ENCODE results near the gene PRELP.

Gene PRELP

GRCh38 chr1:203528063-203528462 lies 52.5 kb downstream of the PRELP start:
- CTCF ChIA-PET: interaction anchor here (0.6 to 0.7 kb wide), 4 partner anchors 20 to 204 kb away, joined by 3 to 4 read pairs (median 3); no protein-coding TSS in a partner anchor

DNA sequence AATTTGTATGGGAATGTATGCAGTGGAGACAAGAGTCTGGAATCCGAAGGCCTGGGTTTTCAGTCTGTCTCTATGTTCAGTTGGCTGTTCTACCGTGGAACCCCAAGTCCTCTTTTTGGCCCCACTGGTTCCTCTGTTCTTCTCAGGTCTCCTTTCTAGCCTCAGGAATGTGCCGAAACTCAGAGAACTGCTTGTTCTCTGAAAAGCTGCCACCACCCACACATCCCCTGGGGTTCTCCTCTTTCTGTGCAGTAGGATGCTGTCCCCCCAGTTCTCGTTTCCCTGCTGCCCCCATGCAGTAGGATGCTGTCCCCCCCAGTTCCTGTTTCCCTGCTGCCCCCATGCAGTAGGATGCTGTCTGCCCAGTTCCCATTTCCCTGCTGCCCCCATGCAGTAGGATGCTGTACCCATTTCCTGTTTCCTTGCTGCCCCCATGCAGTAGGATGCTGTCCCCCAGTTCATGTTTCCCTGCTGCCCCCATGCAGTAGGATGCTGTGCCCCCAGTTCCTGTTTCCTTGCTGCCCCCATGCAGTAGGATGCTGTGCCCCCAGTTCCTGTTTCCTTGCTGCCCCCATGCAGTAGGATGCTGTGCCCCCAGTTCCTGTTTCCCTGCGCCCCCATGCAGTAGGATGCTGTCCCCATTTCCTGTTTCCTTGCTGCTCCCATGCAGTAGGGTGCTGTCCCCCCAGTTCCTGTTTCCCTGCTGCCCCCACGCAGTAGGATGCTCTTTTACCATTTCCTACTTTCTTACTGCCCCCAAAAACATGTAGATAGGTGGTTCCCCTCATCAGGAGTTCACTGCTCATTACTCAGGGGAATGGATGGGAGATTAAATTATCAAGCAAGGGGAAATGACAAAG lies 53.6 kb downstream of the PRELP start:
- H3K4me3 ChIP-seq (ENCODE audit: low read depth, low read length): no peak overlapping the region
- CTCF ChIA-PET: no interaction called here
- H3K36me3 ChIP-seq (ENCODE audit: control insufficient read depth in 2 of 2, insufficient read depth in 1 of 2, low read length in 2 of 2): no peaks in the 10 kb centered on the region
- H3K9me3 ChIP-seq (ENCODE audit: control insufficient read depth, insufficient read depth, low read depth, low read length): no peaks in the 10 kb centered on the region
- TF ChIP-seq ZNF692 (tag by site-specific recombination; IDR thresholded peaks at IDR 0.05) (no peak), ZNF76 (tag by site-specific recombination; IDR thresholded peaks at IDR 0.05; ENCODE audit: borderline replicate concordance, low read depth) (no peak)
- TF ChIP-seq, protein P1, sequence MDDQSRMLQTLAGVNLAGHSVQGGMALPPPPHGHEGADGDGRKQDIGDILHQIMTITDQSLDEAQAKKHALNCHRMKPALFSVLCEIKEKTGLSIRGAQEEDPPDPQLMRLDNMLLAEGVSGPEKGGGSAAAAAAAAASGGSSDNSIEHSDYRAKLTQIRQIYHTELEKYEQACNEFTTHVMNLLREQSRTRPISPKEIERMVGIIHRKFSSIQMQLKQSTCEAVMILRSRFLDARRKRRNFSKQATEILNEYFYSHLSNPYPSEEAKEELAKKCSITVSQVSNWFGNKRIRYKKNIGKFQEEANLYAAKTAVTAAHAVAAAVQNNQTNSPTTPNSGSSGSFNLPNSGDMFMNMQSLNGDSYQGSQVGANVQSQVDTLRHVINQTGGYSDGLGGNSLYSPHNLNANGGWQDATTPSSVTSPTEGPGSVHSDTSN (CRISPR knock-in tag; IDR thresholded peaks at IDR 0.05): no peak
- TF ChIP-seq, protein P2, sequence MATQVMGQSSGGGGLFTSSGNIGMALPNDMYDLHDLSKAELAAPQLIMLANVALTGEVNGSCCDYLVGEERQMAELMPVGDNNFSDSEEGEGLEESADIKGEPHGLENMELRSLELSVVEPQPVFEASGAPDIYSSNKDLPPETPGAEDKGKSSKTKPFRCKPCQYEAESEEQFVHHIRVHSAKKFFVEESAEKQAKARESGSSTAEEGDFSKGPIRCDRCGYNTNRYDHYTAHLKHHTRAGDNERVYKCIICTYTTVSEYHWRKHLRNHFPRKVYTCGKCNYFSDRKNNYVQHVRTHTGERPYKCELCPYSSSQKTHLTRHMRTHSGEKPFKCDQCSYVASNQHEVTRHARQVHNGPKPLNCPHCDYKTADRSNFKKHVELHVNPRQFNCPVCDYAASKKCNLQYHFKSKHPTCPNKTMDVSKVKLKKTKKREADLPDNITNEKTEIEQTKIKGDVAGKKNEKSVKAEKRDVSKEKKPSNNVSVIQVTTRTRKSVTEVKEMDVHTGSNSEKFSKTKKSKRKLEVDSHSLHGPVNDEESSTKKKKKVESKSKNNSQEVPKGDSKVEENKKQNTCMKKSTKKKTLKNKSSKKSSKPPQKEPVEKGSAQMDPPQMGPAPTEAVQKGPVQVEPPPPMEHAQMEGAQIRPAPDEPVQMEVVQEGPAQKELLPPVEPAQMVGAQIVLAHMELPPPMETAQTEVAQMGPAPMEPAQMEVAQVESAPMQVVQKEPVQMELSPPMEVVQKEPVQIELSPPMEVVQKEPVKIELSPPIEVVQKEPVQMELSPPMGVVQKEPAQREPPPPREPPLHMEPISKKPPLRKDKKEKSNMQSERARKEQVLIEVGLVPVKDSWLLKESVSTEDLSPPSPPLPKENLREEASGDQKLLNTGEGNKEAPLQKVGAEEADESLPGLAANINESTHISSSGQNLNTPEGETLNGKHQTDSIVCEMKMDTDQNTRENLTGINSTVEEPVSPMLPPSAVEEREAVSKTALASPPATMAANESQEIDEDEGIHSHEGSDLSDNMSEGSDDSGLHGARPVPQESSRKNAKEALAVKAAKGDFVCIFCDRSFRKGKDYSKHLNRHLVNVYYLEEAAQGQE (tag by site-specific recombination; IDR thresholded peaks at IDR 0.05): no peak
- POLR2A ChIA-PET: no interaction called here
- H3K4me1 ChIP-seq (ENCODE audit: control insufficient read depth, insufficient read depth, low read length): no peaks in the 10 kb centered on the region
- H3K27ac ChIP-seq (ENCODE audit: extremely low read depth, low read depth, low read length): no peak overlapping the region

More at GRCh38 chr1:203528063-203528462, 52.5 kb downstream of the PRELP start:
- H3K9me3 ChIP-seq (ENCODE audit: control insufficient read depth, insufficient read depth, low read depth, low read length): no peaks in the 10 kb centered on the region
- H3K36me3 ChIP-seq (ENCODE audit: control insufficient read depth in 2 of 2, insufficient read depth in 1 of 2, low read length in 2 of 2): no peaks in the 10 kb centered on the region
- H3K4me1 ChIP-seq (ENCODE audit: control insufficient read depth, insufficient read depth, low read length): no peaks in the 10 kb centered on the region
- TF ChIP-seq ZNF610 (tag by site-specific recombination; IDR thresholded peaks at IDR 0.05; ENCODE audit: borderline replicate concordance) (no peak), ZSCAN16 (tag by site-specific recombination; IDR thresholded peaks at IDR 0.05) (no peak), ZSCAN5A (tag by site-specific recombination; IDR thresholded peaks at IDR 0.05) (no peak), ZFP41 (tag by site-specific recombination; IDR thresholded peaks at IDR 0.05; ENCODE audit: borderline replicate concordance) (no peak), MYNN (tag by site-specific recombination; IDR thresholded peaks at IDR 0.05; ENCODE audit: borderline replicate concordance) (no peak), ZNF155 (tag by site-specific recombination; IDR thresholded peaks at IDR 0.05) (no peak), MZF1 (tag by site-specific recombination; IDR thresholded peaks at IDR 0.05; ENCODE audit: borderline replicate concordance) (no peak), ZNF239 (tag by site-specific recombination; IDR thresholded peaks at IDR 0.05) (no peak), ZNF174 (tag by site-specific recombination; IDR thresholded peaks at IDR 0.05) (no peak), OSR2 (tag by site-specific recombination; IDR thresholded peaks at IDR 0.05) (no peak), ZNF473 (tag by site-specific recombination; IDR thresholded peaks at IDR 0.05) (no peak), ZNF24 (tag by site-specific recombination; IDR thresholded peaks at IDR 0.05) (no peak)
- TF ChIP-seq, protein P3, sequence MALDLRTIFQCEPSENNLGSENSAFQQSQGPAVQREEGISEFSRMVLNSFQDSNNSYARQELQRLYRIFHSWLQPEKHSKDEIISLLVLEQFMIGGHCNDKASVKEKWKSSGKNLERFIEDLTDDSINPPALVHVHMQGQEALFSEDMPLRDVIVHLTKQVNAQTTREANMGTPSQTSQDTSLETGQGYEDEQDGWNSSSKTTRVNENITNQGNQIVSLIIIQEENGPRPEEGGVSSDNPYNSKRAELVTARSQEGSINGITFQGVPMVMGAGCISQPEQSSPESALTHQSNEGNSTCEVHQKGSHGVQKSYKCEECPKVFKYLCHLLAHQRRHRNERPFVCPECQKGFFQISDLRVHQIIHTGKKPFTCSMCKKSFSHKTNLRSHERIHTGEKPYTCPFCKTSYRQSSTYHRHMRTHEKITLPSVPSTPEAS (tag by site-specific recombination; IDR thresholded peaks at IDR 0.05): no peak
- POLR2A ChIA-PET: no interaction called here
- no peak overlapping the region for H3K27ac ChIP-seq (ENCODE audit: extremely low read depth, low read depth, low read length)
- no peak overlapping the region for H3K4me3 ChIP-seq (ENCODE audit: low read depth, low read length)
